ENCODE measurements around the gene PRKCB.

Gene PRKCB

GRCh38 chr16:23949630-23950290 is 114.0 kb downstream of the PRKCB start:
- DNase-seq (ENCODE audit: low read depth): peak; percentile 84
- no peak overlapping the region for H3K4me3 ChIP-seq (ENCODE audit: low read depth, low read length)

GRCh38 chr16:23950291-23950894 is 114.6 kb downstream of the PRKCB start:
- TF ChIP-seq MAX (IDR thresholded peaks at IDR 0.05; ENCODE audit: low read depth, low read length) (no peak), POLR2A (IDR thresholded peaks at IDR 0.05; ENCODE audit: extremely low read depth, insufficient read length) (no peak), CTCF (IDR thresholded peaks at IDR 0.05; ENCODE audit: low read depth, low read length) (no peak), MYC (IDR thresholded peaks at IDR 0.05; ENCODE audit: low read depth, low read length) (no peak)
- no peak for DNase-seq (ENCODE audit: low read depth)
- no peak overlapping the region for H3K4me3 ChIP-seq (ENCODE audit: low read depth, low read length)

More at GRCh38 chr16:23949630-23950290, 114.0 kb downstream of the PRKCB start:
- TF ChIP-seq MYC (IDR thresholded peaks at IDR 0.05; ENCODE audit: low read depth, low read length): peak; percentile 28; the same call in 1 of the 2 replicates
- TF ChIP-seq MAX (IDR thresholded peaks at IDR 0.05; ENCODE audit: low read depth, low read length): peak; percentile 45; the same call in 1 of the 2 replicates
- TF ChIP-seq POLR2A (IDR thresholded peaks at IDR 0.05; ENCODE audit: extremely low read depth, insufficient read length): peak; percentile 20
- TF ChIP-seq CTCF (IDR thresholded peaks at IDR 0.05; ENCODE audit: low read depth, low read length): no peak

- peak; percentile 44 for DNase-seq (ENCODE audit: low read depth)
- no peak overlapping the region for H3K4me3 ChIP-seq (ENCODE audit: low read depth, low read length)
- TF ChIP-seq POLR2A (IDR thresholded peaks at IDR 0.05; ENCODE audit: extremely low read depth, insufficient read length) (no peak), MYC (IDR thresholded peaks at IDR 0.05; ENCODE audit: low read depth, low read length) (0 out of 2 replicates have a peak, but pooled peaks have one; percentile 39), MAX (IDR thresholded peaks at IDR 0.05; ENCODE audit: low read depth, low read length) (peak; percentile 83)
Observed at GRCh38 chr16:23950898-23951297, 115.1 kb downstream of the PRKCB start.

- peak; percentile 91 for DNase-seq (ENCODE audit: low read depth)
- no peak for TF ChIP-seq CTCF (IDR thresholded peaks at IDR 0.05; ENCODE audit: low read depth, low read length)
- peak; percentile 100 for TF ChIP-seq MAX (IDR thresholded peaks at IDR 0.05; ENCODE audit: low read depth, low read length)
- peak; percentile 99 for TF ChIP-seq MYC (IDR thresholded peaks at IDR 0.05; ENCODE audit: low read depth, low read length)
- H3K4me3 ChIP-seq (ENCODE audit: low read depth, low read length): peak overlapping the region; percentile 43
Observed at GRCh38 chr16:23952128-23952970, 116.6 kb downstream of the PRKCB start.

- H3K4me3 ChIP-seq (ENCODE audit: low read depth, low read length): no peak overlapping the region
- no peak for DNase-seq (ENCODE audit: low read depth)
- TF ChIP-seq MAX (IDR thresholded peaks at IDR 0.05; ENCODE audit: low read depth, low read length) (no peak), MYC (IDR thresholded peaks at IDR 0.05; ENCODE audit: low read depth, low read length) (no peak), CTCF (IDR thresholded peaks at IDR 0.05; ENCODE audit: low read depth, low read length) (no peak), POLR2A (IDR thresholded peaks at IDR 0.05; ENCODE audit: extremely low read depth, insufficient read length) (no peak)
Observed at GRCh38 chr16:23952971-23953300, 117.2 kb downstream of the PRKCB start.

All from NB4 (cell line).